NB4 (cell line): ENCODE data around the gene NTRK3.

Source experiments
- DNase-seq: peaks from one replicate; pipeline ENCODE4 v3.0.0; 2010; ENCODE audit warnings: low read depth
- H3K4me3 ChIP-seq: one replicate; pipeline ENCODE4 v1.5.1; 2011; ENCODE audit warnings: mild to moderate bottlenecking, low read depth, low read length, moderate library complexity
- MYC ChIP-seq: IDR thresholded peaks from 2 replicates; pipeline ENCODE4 v1.6.1; 2011; ENCODE audit warnings: low read depth, low read length
- POLR2A ChIP-seq: IDR thresholded peaks from 2 replicates; pipeline ENCODE4 v1.6.1; 2011; ENCODE audit warnings: mild to moderate bottlenecking; ENCODE audit not compliant: insufficient read length; ENCODE audit errors: extremely low read depth
- TF ChIP-seq, protein P1 (sequence below): IDR thresholded peaks from 2 replicates; pipeline ENCODE4 v1.6.1; 2011; ENCODE audit warnings: low read depth, low read length
- TF ChIP-seq, protein P2 (sequence below): IDR thresholded peaks from one replicate; pipeline ENCODE4 v1.5.1; 2012; ENCODE audit warnings: low read depth, low read length

NTRK3 gene

DNA sequence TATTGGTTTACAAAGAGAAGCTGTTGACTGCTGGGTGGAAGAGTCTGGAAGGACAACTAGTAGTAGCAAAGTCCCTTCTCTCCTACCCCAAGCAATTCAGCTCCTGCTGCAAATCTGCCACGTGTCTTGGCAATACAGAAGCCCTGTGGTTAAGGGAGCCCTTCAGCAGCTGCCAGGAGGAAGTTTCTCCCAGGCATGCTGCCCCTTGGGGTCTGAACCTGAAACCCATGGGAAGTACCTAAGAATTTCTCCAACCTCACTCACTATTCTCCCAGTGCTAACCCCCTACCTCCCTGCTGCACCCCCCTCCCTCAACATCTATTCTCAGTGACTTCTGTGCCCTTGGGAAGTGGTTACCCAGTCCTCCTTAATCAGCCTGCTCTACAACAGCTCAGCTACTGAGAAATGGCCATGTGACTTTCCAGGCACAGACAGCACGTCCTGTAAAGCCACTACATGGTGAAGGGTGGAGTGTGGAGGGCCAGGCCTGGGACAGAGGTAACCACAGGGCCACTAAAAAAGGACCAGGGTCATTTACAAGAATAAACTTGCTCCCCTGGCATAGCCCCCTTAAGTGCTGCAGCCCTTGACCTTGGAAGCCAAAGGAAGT is 316.6 kb downstream of the NTRK3 start:
- H3K4me3 ChIP-seq, result no peak overlapping the region
- DNase-seq, result no peak
- TF ChIP-seq, protein P1, sequence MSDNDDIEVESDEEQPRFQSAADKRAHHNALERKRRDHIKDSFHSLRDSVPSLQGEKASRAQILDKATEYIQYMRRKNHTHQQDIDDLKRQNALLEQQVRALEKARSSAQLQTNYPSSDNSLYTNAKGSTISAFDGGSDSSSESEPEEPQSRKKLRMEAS, result no peak
- TF ChIP-seq, protein P2, sequence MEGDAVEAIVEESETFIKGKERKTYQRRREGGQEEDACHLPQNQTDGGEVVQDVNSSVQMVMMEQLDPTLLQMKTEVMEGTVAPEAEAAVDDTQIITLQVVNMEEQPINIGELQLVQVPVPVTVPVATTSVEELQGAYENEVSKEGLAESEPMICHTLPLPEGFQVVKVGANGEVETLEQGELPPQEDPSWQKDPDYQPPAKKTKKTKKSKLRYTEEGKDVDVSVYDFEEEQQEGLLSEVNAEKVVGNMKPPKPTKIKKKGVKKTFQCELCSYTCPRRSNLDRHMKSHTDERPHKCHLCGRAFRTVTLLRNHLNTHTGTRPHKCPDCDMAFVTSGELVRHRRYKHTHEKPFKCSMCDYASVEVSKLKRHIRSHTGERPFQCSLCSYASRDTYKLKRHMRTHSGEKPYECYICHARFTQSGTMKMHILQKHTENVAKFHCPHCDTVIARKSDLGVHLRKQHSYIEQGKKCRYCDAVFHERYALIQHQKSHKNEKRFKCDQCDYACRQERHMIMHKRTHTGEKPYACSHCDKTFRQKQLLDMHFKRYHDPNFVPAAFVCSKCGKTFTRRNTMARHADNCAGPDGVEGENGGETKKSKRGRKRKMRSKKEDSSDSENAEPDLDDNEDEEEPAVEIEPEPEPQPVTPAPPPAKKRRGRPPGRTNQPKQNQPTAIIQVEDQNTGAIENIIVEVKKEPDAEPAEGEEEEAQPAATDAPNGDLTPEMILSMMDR, result no peak
- TF ChIP-seq MYC (no peak), POLR2A (no peak)

DNA sequence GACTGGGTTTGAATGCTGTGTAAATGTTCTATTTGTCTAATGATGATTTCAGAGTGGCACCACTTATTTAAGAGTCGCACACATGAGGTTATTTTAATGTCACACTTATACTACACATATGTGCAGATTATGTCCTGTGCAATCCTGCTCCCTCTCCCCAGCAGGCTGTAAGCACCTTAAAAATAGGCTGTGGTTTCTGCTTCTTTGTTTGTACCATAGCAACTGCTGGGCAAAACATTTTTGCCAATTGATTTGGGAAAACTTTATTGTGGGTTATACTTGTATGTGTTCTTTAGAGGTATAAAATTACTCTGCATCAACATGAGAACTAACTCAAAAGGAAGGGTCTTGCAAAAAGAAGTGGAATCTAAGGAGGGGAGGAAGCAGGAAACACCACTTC is 318.5 kb downstream of the NTRK3 start:
- H3K4me3 ChIP-seq, result no peak overlapping the region
- no peak for DNase-seq
- TF ChIP-seq MYC (no peak), POLR2A (no peak)

DNA sequence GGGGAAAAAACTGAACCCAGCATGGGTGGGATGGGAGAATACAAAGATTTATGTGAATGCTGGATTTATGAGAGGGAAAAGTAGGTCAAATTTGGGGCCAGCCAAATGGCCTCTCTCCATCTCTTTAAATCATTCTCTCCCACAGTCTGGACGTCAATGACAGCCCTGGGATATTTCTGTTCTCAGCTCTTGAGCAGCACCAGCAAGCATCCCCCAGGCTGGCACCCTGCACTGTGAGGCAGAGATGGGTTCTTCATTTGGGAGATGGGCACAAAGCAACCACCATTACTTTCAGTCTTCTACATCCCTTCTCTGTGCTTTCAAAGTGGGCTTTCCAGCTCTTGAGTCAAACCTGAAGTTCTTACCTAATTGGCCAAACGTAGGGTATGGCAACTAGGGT is 321.0 kb downstream of the NTRK3 start:
- TF ChIP-seq, protein P1, result no peak
- no peak overlapping the region for H3K4me3 ChIP-seq
- no peak for DNase-seq

DNA sequence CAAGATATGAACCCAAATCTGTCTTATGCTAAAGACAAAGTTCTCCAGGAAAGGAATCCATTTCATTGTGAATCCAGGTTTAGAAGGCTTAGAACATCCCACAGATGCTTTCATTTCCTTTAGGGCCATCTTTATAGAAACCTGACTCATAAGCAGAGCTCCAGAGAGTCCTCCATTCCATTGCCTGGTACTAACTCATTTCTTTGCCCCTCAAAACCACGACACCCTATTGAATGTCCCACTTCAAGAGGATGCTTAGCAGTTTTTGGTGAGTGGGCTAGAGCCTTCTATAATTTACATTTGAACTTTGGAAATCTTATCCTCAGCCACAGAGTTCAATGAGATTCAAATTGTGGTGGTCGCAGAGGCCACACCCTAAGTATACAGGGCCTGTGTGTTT is 325.0 kb downstream of the NTRK3 start:
- TF ChIP-seq, protein P1, result no peak
- no peak for TF ChIP-seq POLR2A
- no peak for TF ChIP-seq MYC
- DNase-seq, result no peak
- no peak overlapping the region for H3K4me3 ChIP-seq

DNA sequence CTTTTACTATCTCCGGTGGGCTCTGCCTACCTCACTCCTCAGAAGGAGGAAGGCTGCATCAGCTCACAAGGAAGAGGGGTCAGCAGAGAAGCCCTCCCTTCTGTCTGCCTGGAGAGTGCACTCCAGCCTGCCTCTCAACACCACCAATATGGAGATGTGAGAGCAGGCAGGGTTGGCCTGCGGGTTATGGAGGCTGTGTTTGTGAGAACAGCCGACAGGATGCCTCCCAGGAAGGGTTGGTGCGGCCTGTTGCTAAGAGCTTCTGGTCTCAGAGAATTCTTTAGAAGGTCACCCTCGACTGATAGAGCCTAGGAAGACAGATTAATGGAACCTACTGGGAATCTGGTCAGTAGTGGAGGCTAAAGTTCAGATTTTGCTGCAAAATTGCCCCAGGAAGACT is 326.1 kb downstream of the NTRK3 start:
- H3K4me3 ChIP-seq, result no peak overlapping the region
- DNase-seq, result no peak
- TF ChIP-seq, protein P2, result no peak
- TF ChIP-seq, protein P1, result no peak
- no peak for TF ChIP-seq POLR2A
- TF ChIP-seq MYC, result no peak

DNA sequence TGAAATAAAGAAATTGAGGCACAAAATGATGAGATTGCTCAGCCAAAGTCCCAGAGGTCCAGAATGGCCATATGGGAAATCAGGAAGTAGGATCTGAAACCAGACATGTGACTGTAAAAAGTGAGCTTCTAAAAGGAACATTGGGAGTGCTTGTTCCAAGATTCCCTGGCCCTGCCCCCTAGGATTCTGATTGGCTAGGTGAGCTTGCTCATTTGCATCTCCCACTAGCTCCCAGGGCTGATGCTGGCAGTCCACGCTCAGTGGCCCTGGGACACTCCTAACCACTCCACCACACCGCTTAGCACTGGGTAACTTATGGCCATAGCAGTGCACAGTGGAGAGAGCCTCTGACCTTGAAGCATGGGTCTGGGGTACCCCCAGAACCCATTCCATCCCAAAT is 326.7 kb downstream of the NTRK3 start:
- TF ChIP-seq, protein P2, result no peak
- TF ChIP-seq MYC, result no peak
- no peak for TF ChIP-seq POLR2A
- TF ChIP-seq, protein P1, result no peak
- no peak for DNase-seq
- H3K4me3 ChIP-seq, result no peak overlapping the region

DNA sequence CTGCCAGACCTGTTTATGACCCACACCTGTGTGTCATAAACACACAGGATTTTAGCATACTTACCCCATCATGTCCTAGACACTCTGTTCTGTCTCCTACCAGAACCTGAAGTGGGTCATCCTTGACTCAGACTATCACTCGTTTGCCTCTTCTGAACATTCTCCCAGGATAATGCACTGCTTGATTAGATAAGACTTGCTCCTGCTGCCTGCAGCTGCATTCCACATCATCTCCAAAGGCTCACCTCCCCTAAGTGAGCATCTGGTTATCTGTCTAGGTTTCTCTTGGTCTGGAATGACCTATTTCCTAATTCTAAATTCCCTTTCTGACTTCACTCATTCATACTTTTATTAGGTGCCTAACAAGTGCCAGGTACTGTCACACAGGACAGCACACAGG is 332.1 kb downstream of the NTRK3 start:
- no peak for DNase-seq
- H3K4me3 ChIP-seq, result no peak overlapping the region
- TF ChIP-seq, protein P2, result no peak

DNA sequence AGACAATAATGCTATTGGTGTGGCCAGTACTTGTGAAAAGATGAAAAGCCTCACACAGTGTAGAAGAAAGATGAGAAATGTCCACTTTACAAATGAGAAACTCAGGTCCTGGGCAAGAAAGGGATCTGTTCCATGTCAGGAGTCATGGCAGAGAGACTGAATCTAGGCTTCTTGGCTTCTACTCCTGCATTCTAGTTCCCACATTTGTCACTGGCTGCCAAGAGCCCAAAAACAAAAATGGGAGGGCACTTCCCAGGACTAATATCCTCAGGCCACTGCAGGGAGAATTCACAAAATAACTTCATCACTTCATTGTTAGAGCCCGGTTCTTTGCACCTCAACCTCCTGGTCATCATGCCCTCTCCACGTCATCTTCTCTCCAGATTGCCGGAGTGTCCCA is 337.5 kb downstream of the NTRK3 start:
- no peak overlapping the region for H3K4me3 ChIP-seq
- TF ChIP-seq, protein P1, result no peak
- TF ChIP-seq, protein P2, result no peak
- no peak for TF ChIP-seq MYC
- TF ChIP-seq POLR2A, result no peak
- DNase-seq, result no peak
